OCI-M2 (cell line): ENCODE measurements around the gene NPHP4.

Experiments
- DNase-seq: peaks from one replicate; lab custom pipeline; 2025; ENCODE audit not compliant: unreplicated experiment; lab: John Stamatoyannopoulos, UW

NPHP4 gene

GRCh38 chr1:5915587-5916571 is 76.3 kb downstream of the NPHP4 start:
- no peak for DNase-seq

GRCh38 chr1:5914676-5915365 is 77.4 kb downstream of the NPHP4 start:
- DNase-seq, result no peak

GRCh38 chr1:5913876-5914275 is 78.3 kb downstream of the NPHP4 start:
- DNase-seq, result no peak

GRCh38 chr1:5913078-5913845 is 79.0 kb downstream of the NPHP4 start:
- DNase-seq, result no peak

GRCh38 chr1:5911871-5912271 is 80.4 kb downstream of the NPHP4 start:
- DNase-seq, result no peak

- DNase-seq, result no peak
These were observed 81.1 kb downstream of the NPHP4 start for GRCh38 chr1:5911157-5911556.

GRCh38 chr1:5910666-5911065 is 81.6 kb downstream of the NPHP4 start:
- no peak for DNase-seq

GRCh38 chr1:5910276-5910620 is 82.0 kb downstream of the NPHP4 start:
- no peak for DNase-seq

GRCh38 chr1:5909576-5910275 is 82.5 kb downstream of the NPHP4 start:
- no peak for DNase-seq

- no peak for DNase-seq
These were observed 83.5 kb downstream of the NPHP4 start for GRCh38 chr1:5908461-5909375.

- no peak for DNase-seq
These were observed 84.3 kb downstream of the NPHP4 start for GRCh38 chr1:5907966-5908365.

GRCh38 chr1:5907386-5907785 is 84.8 kb downstream of the NPHP4 start:
- no peak for DNase-seq

GRCh38 chr1:5906966-5907365 is 85.3 kb downstream of the NPHP4 start:
- no peak for DNase-seq

GRCh38 chr1:5906116-5906515 is 86.1 kb downstream of the NPHP4 start:
- DNase-seq, result no peak

GRCh38 chr1:5905436-5905835 is 86.8 kb downstream of the NPHP4 start:
- no peak for DNase-seq

GRCh38 chr1:5904551-5904950 is 87.7 kb downstream of the NPHP4 start:
- no peak for DNase-seq

- DNase-seq, result no peak
These were observed 88.5 kb downstream of the NPHP4 start for GRCh38 chr1:5903680-5904079.

- no peak for DNase-seq
These were observed 89.2 kb downstream of the NPHP4 start for GRCh38 chr1:5903031-5903430.

- no peak for DNase-seq
These were observed 90.4 kb downstream of the NPHP4 start for GRCh38 chr1:5901841-5902240.

GRCh38 chr1:5901150-5901549 is 91.1 kb downstream of the NPHP4 start:
- DNase-seq, result no peak
